BJ (cell line): Measurements from ENCODE around the gene ZNF92. TPM values are rescaled to one million over a fixed set of nuclear protein-coding genes. Genes with fewer than 3 reads are reported as not detected.
"Not testable (repeated sequence)": the region's sequence is repeated elsewhere in the genome, so short reads cannot be mapped to it uniquely, and the experiment has no call there.

Experiments
- CTCF ChIA-PET: fragments of 350-600 bp; formaldehyde crosslinking; extraction: SDS; loops from one replicate; lab custom pipeline; 2021; ENCODE audit warnings: antibody characterized with exemption, inconsistent platforms; lab: Yijun Ruan, JAX
- POLR2A ChIA-PET: fragments of 300-600 bp; sonication (Branson Sonifier 250); formaldehyde crosslinking; extraction: SDS; loops from one replicate; lab custom pipeline; 2021; ENCODE audit warnings: antibody characterized with exemption; lab: Charles Lee
- DNase-seq: peaks from one replicate; pipeline ENCODE4 v3.0.0-alpha.2; 2011; ENCODE audit warnings: low read depth
- H3K27me3 ChIP-seq: 2 replicates; pipeline ENCODE4 v1.6.0; 2011; ENCODE audit warnings: low read length; ENCODE audit not compliant: control insufficient read depth, insufficient read depth
- H3K36me3 ChIP-seq: 2 replicates; pipeline ENCODE4 v1.5.1; 2011; ENCODE audit warnings: low read length; ENCODE audit not compliant: control insufficient read depth, insufficient read depth
- H3K4me3 ChIP-seq: 2 replicates; pipeline ENCODE4 v1.5.1; 2011; ENCODE audit warnings: low read depth, mild to moderate bottlenecking, control low read depth, low read length
- polyA plus RNA-seq: library from polyadenylated mRNA; depleted of rRNA; stranded (reverse); fragments of >200 nt; gene quantifications from 2 replicates; pipeline ENCODE4 v1.2.3, GENCODE V29; 2011
- TF ChIP-seq, protein P1 (sequence below): IDR thresholded peaks from 2 replicates; pipeline ENCODE4 v1.5.1; 2011; ENCODE audit warnings: low read depth, mild to moderate bottlenecking, control low read depth, inconsistent platforms, low read length, moderate library complexity; ENCODE audit not compliant: insufficient read depth

The ZNF92 gene
- polyA plus RNA-seq, 1 experiment = 1.3 TPM

DNA sequence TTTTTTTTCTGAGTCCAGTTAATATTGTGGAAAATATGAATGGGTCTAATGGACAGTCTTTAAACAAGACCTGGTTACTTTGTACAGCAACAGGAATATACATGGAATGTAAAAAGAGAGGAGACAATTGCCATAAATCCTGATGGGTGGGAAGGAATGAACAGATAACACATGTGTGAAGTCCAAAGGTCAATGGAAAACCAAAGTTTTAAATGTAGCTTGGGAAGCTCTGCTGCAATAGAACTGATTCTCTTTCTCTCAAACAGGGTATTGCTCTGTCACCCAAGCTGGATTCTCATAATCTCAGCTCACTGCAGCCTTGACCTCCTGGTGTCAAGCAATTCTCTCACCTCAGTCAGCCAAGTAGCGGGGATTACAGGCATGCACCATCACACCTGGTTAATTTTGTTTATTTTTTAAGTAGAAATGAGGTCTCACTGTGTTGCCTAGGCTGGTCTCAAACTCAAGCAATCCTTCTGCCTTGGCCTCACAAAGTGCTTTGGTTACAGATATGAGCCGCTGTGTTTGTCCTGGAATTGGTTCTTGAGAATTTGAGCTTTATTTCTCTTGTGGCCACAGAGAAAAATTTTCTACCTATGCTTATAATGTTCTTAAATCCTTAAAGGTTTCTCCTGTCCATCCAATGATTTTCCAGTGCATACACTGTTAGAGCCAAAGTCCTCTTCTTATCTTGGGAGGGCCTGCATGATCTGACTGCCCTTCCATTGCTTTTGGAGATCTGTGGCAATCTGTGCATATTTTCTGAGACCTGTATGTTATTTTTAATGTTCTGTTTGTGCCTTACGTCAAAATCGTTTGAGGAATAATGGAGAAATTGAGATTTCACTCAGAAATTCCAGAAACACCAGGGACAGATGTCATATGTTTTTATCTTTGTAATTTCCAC lies 30.7 kb upstream of the ZNF92 start:
- Histone ChIP-seq H3K4me3 (no peak overlapping the region), H3K36me3 (no peaks in the 10 kb centered on the region), H3K27me3 (no peaks in the 10 kb centered on the region)
- TF ChIP-seq, protein P1, sequence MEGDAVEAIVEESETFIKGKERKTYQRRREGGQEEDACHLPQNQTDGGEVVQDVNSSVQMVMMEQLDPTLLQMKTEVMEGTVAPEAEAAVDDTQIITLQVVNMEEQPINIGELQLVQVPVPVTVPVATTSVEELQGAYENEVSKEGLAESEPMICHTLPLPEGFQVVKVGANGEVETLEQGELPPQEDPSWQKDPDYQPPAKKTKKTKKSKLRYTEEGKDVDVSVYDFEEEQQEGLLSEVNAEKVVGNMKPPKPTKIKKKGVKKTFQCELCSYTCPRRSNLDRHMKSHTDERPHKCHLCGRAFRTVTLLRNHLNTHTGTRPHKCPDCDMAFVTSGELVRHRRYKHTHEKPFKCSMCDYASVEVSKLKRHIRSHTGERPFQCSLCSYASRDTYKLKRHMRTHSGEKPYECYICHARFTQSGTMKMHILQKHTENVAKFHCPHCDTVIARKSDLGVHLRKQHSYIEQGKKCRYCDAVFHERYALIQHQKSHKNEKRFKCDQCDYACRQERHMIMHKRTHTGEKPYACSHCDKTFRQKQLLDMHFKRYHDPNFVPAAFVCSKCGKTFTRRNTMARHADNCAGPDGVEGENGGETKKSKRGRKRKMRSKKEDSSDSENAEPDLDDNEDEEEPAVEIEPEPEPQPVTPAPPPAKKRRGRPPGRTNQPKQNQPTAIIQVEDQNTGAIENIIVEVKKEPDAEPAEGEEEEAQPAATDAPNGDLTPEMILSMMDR = no peak
- ChIA-PET CTCF (no interaction called here), POLR2A (no interaction called here)
- no peak for DNase-seq

DNA sequence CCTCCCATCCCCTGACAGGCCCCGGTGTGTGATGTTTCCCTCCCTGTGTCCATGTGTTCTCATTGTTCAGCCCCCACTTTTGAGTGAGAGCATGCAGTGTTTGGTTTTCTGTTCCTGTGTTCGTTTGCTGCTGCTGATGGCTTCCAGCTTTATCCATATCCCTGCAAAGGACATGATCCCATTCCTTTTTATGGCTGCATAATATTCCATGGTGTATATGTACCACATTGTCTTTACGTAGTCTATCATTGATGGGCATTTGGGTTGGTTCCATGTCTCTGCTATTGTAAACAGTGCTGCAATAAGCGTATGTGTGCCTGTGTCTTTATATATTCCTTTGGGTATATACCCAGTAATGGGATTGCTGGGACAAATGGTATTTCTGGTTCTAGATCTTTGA lies 29.1 kb upstream of the ZNF92 start:
- H3K36me3 ChIP-seq, POLR2A ChIA-PET, DNase-seq, H3K27me3 ChIP-seq, CTCF ChIA-PET, H3K4me3 ChIP-seq: not testable (repeated sequence)

DNA sequence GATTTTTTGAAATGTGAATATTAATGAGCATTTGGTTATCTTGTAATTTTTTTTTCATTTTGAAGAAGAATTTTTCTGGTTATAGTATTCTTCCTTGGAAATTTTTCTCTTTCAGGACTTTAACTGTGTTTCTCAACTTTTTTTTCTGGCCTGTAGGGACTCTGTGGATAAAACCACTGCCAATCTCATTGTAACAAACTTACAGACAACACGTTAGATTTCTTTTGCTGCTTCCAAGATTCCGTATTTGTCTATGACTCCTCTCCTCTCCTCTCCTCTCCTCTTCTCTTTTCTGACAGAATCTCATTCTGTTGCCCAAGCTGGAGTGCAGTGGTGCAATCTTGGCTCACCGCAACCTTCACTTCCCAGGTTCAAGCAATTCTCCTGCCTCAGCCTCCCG lies 19.4 kb upstream of the ZNF92 start:
- DNase-seq = no peak
- TF ChIP-seq, protein P1 = no peak
- CTCF ChIA-PET = interaction anchor here (1.0 kb wide), 1 partner anchor 12 kb away, joined by 3 read pairs; no protein-coding TSS in a partner anchor
- POLR2A ChIA-PET = no interaction called here
- Histone ChIP-seq H3K36me3 (no peaks in the 10 kb centered on the region), H3K4me3 (no peak overlapping the region), H3K27me3 (no peaks in the 10 kb centered on the region)

DNA sequence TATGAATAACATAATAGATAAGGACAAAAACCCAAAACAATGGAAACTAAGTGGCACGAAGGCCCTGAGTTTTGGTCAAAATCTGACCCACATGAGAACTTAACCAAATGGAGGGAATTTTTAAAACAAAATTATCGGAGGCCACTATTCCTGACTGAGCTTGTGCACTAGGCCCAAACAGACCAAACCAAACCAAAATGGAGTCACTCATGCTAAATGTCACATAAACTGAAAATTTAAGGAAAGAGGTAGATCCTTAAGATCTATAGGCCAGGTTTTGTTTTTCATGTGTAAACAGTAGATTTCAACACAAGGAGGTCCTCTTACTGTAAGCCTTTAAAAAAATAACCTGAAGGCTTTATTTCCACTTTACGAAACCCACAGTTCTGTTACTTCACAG lies 3.8 kb upstream of the ZNF92 start:
- DNase-seq = no peak
- H3K27me3 ChIP-seq = no peaks in the 10 kb centered on the region
- H3K36me3 ChIP-seq = no peaks in the 10 kb centered on the region
- H3K4me3 ChIP-seq = no peak overlapping the region
- ChIA-PET POLR2A (no interaction called here), CTCF (interaction anchor here (0.6 kb wide), 1 partner anchor 15 kb away, joined by 3 read pairs; no protein-coding TSS in a partner anchor)
- TF ChIP-seq, protein P1 = no peak

DNA sequence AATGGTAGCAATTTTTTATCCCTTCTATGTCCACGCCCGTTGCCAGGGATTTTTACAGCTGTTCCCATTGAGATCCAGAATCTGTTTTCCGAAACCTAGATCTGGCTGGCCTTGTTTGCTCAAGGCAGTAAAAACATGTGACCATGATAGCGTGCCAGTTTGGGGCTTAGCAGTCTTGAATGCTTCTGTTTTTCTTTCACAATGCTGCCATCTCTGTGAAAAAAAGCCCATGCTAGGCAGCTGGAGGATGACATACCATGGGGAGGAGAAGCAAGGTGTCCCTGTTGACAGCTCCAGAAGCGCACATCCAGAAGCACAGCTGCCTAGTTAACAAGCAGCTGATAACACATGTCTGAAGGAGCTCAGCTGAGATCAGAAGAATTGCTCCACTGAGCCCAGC lies 2.2 kb upstream of the ZNF92 start:
- POLR2A ChIA-PET = no interaction called here
- no peak for DNase-seq
- H3K27me3 ChIP-seq = no peaks in the 10 kb centered on the region
- CTCF ChIA-PET = no interaction called here
- no peak overlapping the region for H3K4me3 ChIP-seq
- no peaks in the 10 kb centered on the region for H3K36me3 ChIP-seq
- TF ChIP-seq, protein P1 = no peak

DNA sequence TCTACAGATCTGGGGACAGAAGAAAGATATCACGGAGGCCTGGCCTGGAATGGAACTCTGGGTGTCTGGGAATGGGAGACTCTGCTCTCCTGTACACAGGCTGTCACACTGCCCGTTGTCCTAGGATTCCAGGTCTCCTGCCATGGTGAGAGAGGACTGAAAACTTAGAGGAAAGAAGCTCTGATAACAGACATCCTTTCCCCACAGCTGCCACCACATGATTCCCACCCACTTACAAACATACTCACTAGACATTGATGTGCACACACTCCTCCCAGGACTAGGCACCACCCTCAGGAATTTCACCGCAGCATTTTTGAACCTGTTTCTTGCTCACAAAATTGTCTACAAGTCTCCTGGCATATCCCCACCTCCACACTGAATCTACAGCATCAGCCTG lies 5.7 kb downstream of the ZNF92 start:
- no peak for DNase-seq
- Histone ChIP-seq H3K36me3 (no peaks in the 10 kb centered on the region), H3K4me3 (no peak overlapping the region), H3K27me3 (no peaks in the 10 kb centered on the region)
- TF ChIP-seq, protein P1 = no peak
- POLR2A ChIA-PET = no interaction called here
- CTCF ChIA-PET = no interaction called here
